GF-D8 (cell line): ENCODE data around the gene RBMS2.

Source experiments
- DNase-seq: peaks from one replicate; lab custom pipeline; 2025; lab: John Stamatoyannopoulos, UW

Gene RBMS2

GRCh38 chr12:56581418-56582145, 60.0 kb downstream of the RBMS2 start:
- DNase-seq, result no peak

- no peak for DNase-seq
These were observed 63.5 kb downstream of the RBMS2 start for GRCh38 chr12:56585098-56585497.

- DNase-seq, result no peak
These were observed 68.2 kb downstream of the RBMS2 start for GRCh38 chr12:56589783-56590182.

GRCh38 chr12:56590237-56590830, 68.7 kb downstream of the RBMS2 start:
- no peak for DNase-seq

- DNase-seq, result no peak
These were observed 69.5 kb downstream of the RBMS2 start for GRCh38 chr12:56591126-56591525.

GRCh38 chr12:56591961-56592360, 70.3 kb downstream of the RBMS2 start:
- no peak for DNase-seq

- no peak for DNase-seq
These were observed 72.4 kb downstream of the RBMS2 start for GRCh38 chr12:56593909-56594621.

- no peak for DNase-seq
These were observed 75.2 kb downstream of the RBMS2 start for GRCh38 chr12:56596815-56597214.

GRCh38 chr12:56599041-56599440, 77.4 kb downstream of the RBMS2 start:
- DNase-seq, result no peak

- no peak for DNase-seq
These were observed 78.2 kb downstream of the RBMS2 start for GRCh38 chr12:56599797-56600196.

GRCh38 chr12:56600753-56601152, 79.1 kb downstream of the RBMS2 start:
- DNase-seq, result no peak

GRCh38 chr12:56601503-56601902, 79.9 kb downstream of the RBMS2 start:
- no peak for DNase-seq

GRCh38 chr12:56602239-56602638, 80.6 kb downstream of the RBMS2 start:
- DNase-seq, result no peak

- no peak for DNase-seq
These were observed 82.7 kb downstream of the RBMS2 start for GRCh38 chr12:56604355-56604754.

- DNase-seq, result no peak
These were observed 93.0 kb downstream of the RBMS2 start for GRCh38 chr12:56614627-56615026.

GRCh38 chr12:56616244-56616643, 94.6 kb downstream of the RBMS2 start:
- DNase-seq, result no peak

GRCh38 chr12:56616925-56617324, 95.3 kb downstream of the RBMS2 start:
- DNase-seq, result no peak

- DNase-seq, result no peak
These were observed 100.9 kb downstream of the RBMS2 start for GRCh38 chr12:56622535-56622934.

- DNase-seq, result no peak
These were observed 105.1 kb downstream of the RBMS2 start for GRCh38 chr12:56626701-56627100.

GRCh38 chr12:56628671-56629458, 107.2 kb downstream of the RBMS2 start:
- DNase-seq, result peak; percentile 23

GRCh38 chr12:56629459-56630179, 108.0 kb downstream of the RBMS2 start:
- DNase-seq, result no peak

GRCh38 chr12:56630180-56630632, 108.6 kb downstream of the RBMS2 start, which contains the start of gene BAZ2A:
Gene BAZ2A, minus strand, starts transcription at chr12:56630326. Its CDS starts 12,796 bp downstream, at chr12:56617530.
- DNase-seq, result peak; percentile 39
